Measurements from ENCODE around the gene TRAK1.
A peak's percentile ranks its signal among the peaks of the same experiment; 100 is the strongest.

TRAK1 gene

GRCh38 chr3:42177801-42178150, 86.6 kb downstream of the TRAK1 start:
- DNase-seq (ENCODE audit: low spot score), result no peak

DNA sequence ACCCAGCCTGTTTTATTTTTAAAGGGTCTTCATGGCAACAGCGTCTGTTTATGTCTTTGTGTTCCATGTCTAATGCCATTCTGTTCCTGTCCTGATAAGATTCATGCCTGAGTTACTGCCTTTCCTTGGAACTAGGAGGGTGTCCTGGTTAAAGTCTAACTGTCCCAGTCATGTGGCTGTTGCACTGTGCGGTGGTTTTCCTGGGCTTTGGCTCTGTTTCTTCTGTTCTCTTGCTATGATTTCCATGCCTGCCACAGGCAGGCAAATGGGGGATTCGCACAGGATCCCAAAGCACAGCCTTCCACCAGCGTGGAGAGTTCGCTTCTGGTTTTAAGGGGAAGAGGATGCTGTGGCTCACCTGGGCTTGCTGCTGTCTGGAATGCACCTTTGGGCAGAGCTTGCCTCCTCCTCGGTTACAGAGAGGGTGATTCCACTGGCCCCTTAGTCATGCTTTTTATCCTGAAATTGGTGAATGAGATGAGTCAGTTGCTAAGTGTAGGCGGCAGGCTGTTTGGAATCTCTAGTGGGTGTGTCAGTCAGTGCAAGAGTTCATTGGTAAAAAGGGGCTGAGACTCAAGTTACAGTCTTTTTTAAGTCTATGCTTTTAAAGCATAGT, 88.1 kb downstream of the TRAK1 start:
- peak; percentile 89 for DNase-seq (ENCODE audit: low spot score)

DNA sequence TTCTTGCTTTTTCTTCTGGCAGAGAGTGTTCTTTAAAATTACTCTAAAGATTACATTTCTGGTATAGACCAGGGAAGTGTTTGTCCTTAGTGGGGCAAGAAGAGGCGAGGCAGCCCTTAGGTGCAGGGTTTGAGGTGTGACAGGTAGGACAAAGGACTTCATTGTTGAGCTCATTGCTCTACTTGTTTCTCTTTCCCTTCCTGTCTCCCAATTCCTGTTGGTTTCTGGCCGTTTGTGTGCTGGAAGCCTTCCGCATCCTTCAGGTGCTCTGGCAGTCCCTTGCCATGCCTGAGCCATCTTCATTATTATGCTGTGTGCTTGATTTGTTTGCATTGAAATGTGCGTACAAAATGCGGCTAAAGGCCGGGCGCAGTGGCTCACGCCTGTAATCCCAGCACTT, 89.7 kb downstream of the TRAK1 start:
- DNase-seq (ENCODE audit: low spot score), result peak; percentile 38

DNA sequence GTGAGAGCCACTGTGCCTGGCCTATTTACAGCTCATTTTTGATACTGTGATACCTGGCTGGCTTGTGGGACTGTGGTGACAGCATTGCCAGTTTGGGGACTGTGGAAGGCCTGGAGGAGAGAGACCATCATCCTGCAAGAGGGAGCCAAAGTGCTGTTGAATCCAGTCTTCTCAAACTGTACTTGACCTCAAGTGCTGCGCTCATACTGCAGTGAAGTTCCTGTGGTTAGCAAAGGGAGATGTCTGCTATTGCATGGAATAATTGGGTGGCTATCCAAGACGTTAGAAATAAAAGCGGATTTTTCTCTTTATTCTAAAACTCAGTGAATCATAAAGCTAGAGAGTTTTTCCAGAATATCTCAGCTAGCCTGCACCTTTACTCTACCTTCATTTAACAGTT, 91.4 kb downstream of the TRAK1 start:
- no peak for DNase-seq (ENCODE audit: low spot score)

DNA sequence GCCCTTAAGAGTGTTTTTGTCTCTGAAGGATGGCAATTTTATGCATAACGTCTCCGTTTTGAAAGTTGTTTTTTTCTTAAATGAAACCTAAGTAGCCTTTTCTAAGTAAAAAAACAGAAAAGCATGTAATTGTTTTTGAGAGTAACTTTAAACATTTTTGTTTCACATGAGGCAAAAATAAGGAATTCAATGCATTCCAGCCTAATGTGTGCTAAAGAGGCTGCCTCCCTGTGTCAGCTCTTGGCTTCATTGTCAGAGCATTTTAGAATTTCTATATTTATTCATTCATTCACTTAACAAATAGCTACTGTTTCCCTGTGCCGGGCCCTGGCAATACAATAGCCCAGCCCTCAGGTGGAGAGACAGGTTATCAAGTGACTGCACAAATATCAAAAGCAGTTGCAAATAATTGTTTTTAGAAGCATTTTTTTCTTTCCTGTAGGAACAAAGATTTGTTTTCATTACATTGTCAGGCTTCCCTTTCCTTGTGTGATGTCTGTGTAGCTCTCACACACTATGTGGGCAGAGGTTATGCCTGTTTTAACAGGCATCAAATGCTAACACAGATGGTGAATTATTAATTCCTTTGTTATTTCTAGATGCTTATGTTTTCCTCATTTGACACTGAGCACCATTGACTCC, 93.0 kb downstream of the TRAK1 start:
- DNase-seq (ENCODE audit: low spot score), result no peak

GRCh38 chr3:42184651-42185443, 93.7 kb downstream of the TRAK1 start:
- DNase-seq (ENCODE audit: low spot score), result peak; percentile 56

DNA sequence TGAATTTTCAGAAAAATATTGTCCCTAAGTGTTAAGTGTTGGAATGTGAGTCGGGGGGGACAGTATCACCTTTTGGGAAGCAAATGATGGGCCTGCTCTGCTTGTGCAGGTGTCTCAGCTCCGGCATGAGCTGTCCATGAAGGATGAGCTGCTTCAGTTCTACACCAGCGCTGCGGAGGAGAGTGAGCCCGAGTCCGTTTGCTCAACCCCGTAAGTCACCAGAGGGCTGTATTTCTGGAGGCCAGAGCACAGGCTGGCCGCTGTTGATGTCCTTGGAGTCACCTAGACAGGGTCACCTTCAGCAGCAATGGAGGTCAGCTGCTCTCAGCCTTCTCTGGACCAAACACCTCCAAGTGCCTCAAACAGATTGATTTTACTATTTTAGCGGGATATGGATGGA, 96.8 kb downstream of the TRAK1 start:
- no peak for DNase-seq (ENCODE audit: low spot score)

- DNase-seq (ENCODE audit: low spot score), result no peak
Observed at GRCh38 chr3:42188376-42188775, 97.2 kb downstream of the TRAK1 start.

- no peak for DNase-seq (ENCODE audit: low spot score)
Observed at GRCh38 chr3:42189001-42189460, 97.9 kb downstream of the TRAK1 start.

- DNase-seq (ENCODE audit: low spot score), result no peak
Observed at GRCh38 chr3:42189736-42190135, 98.6 kb downstream of the TRAK1 start.

DNA sequence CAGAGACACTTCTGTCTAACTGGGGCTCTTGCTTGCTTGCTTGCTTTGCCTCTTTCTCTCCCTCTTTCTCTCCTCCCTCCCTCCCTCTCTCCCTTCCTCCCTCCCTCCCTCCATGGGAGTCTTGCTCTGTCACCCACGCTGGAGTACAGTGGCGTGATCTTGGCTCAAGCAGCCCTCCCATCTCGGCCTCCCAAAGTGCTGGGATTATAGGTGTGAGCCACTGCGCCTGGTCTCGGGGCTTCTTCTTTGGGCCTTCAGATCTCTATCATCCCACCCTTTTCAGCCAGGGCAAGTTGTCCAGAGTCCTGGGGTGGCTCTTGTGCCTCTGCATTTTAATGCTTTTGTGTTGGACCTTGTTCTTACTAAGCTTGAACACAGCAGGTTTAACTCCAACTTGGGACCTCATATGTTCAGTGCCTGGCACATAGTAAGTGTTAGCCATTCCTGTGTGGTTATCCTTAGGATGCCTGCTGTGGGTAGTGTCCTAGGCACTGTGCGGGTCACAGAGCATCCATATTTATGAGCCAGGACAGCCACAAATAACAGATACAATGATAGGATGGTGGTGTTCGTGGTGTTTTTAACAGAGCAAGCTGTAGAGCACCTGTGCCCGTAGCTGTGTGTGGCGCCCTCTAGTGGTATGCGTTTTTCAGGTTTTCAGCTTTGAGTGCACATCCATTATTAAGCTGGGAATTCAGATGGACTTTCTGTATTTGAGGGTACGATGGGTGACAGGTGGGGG, 99.7 kb downstream of the TRAK1 start:
- peak; percentile 63 for DNase-seq (ENCODE audit: low spot score)

DNA sequence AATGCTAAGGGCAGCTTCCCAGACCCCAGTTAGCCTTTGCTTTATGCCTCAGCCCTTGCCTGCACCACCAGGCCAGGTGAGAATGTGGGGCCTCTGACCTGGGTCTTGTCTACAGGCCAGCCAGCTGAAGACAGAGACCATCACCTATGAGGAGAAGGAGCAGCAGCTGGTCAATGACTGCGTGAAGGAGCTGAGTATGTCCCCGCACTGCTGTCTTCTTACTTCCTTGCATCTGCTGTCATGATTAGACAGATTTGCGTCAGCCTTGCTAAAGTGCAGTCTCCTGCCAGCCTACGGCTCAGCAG, 100.2 kb downstream of the TRAK1 start:
- no peak for DNase-seq (ENCODE audit: low spot score)

DNA sequence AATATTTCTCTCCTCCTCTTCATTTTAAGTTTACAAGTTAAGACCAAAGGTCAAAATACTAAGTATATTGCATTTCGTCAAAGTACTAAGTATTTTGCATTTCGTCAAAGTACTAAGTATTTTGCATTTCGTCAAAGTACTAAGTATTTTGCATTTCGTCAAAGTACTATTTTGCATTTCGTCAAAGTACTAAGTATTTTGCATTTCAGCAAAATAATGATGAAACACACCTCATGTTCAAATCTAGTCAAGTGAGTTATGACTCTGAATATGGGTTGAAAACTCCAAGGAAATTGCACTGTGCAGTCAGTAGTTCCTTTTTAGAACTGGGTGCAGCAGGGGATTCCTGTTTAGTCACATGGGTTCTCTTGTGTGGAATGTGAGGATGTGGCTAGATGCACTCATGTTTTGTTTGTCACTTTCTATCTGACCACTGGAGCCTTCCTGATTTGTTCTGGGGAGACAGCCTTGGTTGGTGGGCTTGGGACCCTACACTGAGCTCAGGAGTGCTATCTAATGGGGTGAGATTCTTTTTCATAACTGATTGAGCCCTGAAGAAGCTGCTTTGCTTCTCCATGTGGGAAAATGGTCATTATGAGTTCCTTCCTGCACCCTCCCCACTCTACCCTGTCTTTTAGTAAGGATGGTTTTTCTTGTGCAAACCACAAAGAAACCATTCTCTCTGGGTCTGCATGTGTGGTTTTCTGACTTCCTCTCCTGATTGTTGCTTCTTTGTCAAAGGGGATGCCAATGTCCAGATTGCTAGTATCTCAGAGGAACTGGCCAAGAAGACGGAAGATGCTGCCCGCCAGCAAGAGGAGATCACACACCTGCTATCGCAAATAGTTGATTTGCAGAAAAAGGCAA, 101.4 kb downstream of the TRAK1 start:
- DNase-seq (ENCODE audit: low spot score), result no peak

DNA sequence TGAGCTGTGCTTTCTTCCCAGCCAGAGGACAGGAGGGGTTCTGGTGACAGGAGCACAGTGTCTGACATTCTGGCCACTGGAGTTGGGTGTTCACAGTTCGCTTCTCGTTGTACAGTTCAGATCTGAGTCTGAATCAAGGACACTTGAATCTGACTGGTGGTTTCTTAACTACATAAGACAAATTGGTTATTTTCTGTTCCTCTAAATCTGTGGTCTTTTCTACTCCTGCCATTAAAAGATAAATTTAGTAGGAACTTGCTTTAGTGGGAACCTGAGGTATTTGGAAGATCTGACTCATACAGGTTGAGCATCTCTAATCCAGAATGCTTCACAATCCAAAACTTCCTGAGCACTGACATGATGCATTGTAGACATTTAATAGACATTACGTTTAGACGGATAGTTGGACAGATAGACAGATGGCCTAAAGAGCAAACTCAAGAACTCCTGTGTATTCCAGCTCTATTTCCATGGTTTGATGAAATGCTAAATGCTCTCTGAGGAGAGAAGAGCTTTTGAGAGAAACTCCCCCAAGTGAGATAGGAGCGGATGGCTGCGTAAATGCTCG, 103.9 kb downstream of the TRAK1 start:
- DNase-seq (ENCODE audit: low spot score), result no peak

DNA sequence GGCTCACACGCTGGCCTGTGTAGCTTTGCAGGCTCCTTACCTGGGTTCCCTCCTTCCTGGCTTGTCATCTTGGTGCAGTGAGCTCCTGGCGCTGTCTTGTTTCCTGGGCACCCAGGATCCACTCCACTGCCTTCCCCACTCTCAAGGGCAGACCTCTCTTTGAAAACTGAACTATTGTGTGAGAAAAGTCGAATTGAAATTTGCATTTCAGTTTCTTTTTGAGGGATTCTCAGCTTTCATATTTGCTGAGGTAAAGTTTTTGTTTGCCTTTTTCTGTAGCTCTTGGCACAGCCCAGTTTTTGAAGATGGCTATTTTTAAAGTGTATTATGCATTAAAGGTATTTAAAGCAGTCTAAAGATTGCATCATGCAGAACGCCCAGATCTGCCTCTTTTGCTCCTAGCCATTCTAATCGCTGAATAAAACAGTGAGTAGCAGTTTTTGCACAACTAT, 104.7 kb downstream of the TRAK1 start:
- no peak for DNase-seq (ENCODE audit: low spot score)

- DNase-seq (ENCODE audit: low spot score), result no peak
Observed at GRCh38 chr3:42198709-42199108, 107.6 kb downstream of the TRAK1 start.

GRCh38 chr3:42202217-42202865, 111.2 kb downstream of the TRAK1 start:
- no peak for DNase-seq (ENCODE audit: low spot score)

DNA sequence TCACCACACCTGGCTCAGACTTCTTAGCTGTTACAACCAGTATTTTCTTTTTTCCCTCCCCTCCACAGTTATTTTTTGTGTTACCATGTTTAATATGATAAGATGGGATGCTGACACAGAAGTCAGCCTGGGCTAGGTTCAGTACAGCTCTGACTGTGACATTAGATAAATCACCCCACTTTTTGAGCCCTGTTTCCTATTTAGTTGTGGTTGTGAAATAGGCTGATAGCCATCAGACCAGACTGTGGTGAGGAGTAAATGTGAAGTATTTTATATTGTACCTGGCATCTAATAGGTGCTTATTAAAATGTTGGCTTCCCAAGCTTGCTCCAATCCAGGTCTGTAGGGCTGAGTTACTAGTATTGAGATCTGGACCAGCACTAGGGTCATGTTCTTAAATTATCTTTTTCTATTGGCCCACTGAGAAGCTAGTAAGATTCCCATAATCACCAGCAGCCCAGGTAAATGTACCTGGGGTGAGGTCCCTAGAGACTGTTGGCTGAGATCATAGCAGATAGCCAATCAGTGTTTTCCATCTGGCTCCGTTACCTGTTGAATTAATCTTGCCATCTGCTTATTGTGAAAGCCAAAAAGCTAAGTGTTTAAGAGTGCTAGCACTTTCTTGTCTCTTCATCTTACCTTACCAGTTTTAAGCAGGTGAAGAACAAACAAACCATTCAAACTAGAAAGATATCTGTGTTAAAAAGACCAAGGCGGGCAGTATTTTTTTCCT, 113.9 kb downstream of the TRAK1 start:
- DNase-seq (ENCODE audit: low spot score), result no peak

- DNase-seq (ENCODE audit: low spot score), result no peak
Observed at GRCh38 chr3:42205800-42206514, 114.8 kb downstream of the TRAK1 start.

GRCh38 chr3:42209917-42210316, 118.8 kb downstream of the TRAK1 start:
- no peak for DNase-seq (ENCODE audit: low spot score)
